Activated T-cell treated with anti-CD3 and anti-CD28 coated beads, Interleukin-2, amount 50 U/mL, for 1 hour (primary cell): ENCODE results near the gene KCNC3.

Source experiments
- DNase-seq: peaks from one replicate; pipeline ENCODE4 v3.0.0-alpha.2; 2020

KCNC3 gene

GRCh38 chr19:50309396-50310125 is 19.6 kb downstream of the KCNC3 start:
- no peak for DNase-seq

GRCh38 chr19:50308991-50309390 is 20.2 kb downstream of the KCNC3 start:
- no peak for DNase-seq

- no peak for DNase-seq
Measured at GRCh38 chr19:50303558-50303957, 25.6 kb downstream of the KCNC3 start.

DNA sequence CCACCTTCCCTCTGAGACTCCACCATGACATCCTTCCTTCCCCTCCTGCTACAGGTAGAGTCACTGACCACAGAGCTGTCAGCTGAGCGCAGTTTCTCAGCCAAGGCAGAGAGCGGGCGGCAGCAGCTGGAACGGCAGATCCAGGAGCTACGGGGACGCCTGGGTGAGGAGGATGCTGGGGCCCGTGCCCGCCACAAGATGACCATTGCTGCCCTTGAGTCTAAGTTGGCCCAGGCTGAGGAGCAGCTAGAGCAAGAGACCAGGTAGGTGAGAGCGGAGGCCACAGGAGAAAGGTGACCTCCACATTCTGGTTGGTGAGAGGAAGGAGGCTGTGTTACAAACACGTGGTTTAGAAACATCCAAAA is 27.6 kb downstream of the KCNC3 start:
- no peak for DNase-seq

DNA sequence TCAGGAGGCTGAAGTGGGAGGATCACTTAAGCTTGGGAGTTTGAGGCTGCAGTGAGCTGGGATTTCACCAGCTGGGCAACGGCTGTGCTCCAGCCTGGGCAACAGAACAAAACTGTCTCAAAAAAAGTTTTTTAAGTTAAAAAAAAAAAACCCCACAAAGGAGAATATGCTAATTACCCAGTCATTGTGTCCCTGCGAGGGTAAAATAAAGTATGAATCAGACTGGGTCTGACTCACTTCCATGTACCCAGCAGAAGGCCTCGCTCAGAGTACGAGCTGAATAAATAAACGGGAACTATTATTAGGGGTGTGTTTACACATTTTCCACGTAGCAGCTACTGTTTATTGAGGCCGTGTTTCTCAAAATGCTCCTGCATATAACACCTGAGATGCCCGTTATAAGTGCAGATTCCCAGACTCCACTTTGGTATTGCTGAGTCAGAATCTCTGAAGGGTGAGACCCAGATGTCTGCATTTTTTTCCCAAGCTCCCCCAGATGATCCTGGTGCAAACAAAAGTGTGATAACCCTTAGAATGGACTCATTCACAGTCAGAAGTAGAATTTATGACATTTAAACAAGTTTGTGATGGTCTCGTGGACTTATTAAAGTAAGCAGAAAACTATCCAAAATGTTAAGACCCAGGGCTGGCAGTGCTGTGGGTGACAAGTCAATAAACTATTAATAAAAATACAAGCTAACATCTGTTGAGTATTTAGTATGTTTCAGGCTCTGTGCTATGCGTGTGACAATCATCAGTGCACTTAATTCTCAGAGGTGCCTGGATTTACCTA is 28.2 kb downstream of the KCNC3 start:
- no peak for DNase-seq

GRCh38 chr19:50300051-50300450 is 29.1 kb downstream of the KCNC3 start:
- no peak for DNase-seq

GRCh38 chr19:50293263-50294004 is 35.7 kb downstream of the KCNC3 start:
- DNase-seq, result no peak

DNA sequence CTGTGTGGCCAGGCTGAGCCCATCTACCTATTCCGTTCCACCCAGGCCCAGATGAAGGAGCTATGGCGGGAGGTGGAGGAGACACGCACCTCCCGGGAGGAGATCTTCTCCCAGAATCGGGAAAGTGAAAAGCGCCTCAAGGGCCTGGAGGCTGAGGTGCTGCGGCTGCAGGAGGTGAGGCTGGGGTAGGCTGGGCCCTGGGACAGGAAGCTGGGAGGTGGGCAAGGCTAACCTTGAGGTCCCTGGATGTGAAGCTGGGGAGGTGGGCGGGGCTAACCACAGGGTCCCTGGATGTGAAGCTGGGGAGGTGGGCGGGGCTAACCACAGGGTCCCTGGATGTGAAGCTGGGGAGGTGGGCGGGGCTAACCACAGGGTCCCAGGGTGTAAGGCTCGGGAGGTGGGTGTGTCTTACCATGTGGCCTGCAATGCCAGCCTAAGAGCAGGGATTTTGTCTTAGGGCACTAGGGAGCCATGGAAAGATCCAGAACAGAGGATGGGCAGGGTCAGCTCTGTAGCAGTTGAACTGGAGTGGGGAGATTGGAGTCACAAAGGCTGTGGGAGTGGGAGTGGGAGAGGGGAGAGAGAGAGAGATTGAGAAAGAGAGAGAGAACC is 36.9 kb downstream of the KCNC3 start:
- no peak for DNase-seq

DNA sequence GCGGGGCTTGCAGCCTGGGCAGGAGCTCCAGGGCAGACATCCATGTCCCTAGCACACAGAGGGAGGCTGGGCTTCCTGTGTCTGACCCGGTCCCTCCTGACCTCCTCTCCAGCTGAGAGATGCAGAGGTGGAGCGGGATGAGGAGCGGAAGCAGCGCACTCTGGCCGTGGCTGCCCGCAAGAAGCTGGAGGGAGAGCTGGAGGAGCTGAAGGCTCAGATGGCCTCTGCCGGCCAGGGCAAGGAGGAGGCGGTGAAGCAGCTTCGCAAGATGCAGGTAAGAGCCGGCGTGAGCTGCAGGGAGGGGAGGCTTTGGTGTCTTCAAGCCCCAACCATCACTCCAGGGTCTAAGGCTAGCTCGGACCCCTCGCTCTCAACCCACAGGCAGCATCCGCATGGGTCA is 38.4 kb downstream of the KCNC3 start:
- no peak for DNase-seq

DNA sequence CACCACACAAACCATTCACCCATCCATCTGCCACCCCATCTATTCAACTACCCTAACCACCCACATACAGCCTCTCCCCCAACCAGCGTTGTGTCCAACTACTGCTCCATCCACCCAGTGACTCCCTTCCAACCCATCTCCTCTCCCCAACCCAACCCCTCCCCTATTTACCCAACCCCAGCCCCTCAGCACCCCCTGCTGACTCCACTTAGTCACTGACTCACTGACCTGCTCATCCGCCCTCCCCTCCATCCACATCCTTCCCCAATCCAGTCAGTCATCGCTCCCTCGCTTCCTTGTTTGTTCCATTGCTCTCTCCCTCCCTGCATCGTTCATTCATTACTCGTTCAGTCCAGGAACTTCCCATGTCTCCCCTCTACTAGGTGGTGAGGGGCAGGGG is 39.2 kb downstream of the KCNC3 start:
- no peak for DNase-seq

DNA sequence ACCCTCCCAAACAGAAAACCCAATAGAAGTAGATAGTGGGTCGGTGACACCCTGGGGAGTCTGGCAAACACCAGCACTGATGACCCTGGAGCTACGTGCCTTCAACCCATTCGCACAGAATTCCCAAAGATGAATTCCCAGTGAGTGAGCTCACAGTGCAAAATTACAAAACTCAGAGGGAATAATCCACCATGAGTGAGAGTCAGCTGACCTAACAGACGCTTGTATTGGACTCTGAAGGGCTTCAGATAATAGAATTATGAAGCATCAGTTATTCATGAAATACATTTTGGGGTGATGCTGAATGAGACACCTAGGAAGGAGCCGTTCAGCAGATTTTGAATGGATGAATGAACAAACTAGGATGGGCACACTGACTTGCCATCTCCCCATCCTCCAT is 40.2 kb downstream of the KCNC3 start:
- no peak for DNase-seq

DNA sequence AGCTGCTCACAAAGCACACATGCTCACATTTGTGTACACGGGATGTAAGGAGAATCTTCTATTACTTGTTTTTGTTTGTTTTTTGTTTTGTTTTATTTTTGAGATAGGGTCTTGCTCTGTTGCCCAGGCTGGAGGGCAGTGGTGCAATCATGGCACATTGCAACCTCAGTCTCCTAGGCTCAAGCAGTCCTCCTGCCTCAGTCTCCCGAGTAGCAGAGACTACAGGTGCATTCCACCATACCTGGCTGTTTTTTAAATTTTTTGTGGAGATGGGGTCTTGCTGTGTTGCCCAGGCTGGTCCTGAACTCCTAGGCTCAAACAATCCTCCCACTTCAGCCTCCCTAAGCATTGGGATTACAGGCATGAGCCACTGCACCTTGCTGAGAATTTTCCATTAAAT is 41.8 kb downstream of the KCNC3 start:
- DNase-seq, result no peak

DNA sequence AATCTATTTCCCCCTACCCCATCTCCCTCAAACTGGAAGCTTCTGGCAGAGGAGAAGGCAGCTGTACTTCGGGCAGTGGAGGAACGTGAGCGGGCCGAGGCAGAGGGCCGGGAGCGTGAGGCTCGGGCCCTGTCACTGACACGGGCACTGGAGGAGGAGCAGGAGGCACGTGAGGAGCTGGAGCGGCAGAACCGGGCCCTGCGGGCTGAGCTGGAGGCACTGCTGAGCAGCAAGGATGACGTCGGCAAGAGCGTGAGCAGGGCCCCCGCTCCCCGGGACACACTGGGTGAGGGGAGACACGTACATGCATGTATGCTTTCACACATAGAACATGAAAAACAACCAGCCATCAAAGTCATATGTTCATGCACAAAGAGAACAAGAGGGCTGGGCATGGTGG is 42.7 kb downstream of the KCNC3 start:
- no peak for DNase-seq

DNA sequence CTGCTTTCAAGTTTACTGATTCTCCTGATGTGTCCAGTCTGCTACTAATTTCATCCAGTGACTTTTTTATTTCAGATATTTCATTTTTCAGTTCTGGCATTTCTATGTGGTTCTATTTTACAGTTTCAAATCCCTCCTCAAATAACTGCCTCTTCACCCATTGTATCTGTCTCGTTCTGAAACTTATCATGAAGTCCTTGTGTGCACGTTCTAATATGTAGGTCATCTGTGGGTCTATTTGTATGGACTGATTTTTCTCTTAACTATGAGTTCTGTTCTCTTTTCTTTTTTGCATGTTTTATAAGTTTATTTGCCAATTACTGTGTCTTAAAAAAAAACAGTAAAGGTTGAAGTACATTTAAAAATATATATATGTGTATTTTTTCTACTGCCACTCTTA is 43.3 kb downstream of the KCNC3 start:
- DNase-seq, result no peak

- no peak for DNase-seq
Measured at GRCh38 chr19:50281491-50281890, 47.7 kb downstream of the KCNC3 start.

DNA sequence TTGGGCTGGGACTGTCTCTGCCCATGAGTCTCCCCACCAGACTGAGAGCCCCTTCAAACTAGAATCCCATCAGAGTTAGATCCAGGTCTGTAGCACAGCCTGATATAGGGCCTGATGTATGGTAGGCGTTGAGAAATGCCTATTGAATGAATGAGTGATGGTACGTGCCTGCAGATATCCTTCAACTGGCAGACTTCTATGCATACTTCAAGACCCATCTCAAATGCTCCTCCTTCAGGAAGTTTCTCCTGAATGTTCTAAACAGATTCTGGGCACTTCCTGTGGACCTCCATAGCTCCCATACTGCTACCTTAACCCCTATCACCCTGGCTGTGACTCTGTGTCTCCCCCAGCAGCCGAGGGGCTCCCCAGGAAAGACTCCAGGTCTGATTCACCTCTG is 48.2 kb downstream of the KCNC3 start:
- DNase-seq, result no peak

- no peak for DNase-seq
Measured at GRCh38 chr19:50280074-50280473, 49.1 kb downstream of the KCNC3 start.

DNA sequence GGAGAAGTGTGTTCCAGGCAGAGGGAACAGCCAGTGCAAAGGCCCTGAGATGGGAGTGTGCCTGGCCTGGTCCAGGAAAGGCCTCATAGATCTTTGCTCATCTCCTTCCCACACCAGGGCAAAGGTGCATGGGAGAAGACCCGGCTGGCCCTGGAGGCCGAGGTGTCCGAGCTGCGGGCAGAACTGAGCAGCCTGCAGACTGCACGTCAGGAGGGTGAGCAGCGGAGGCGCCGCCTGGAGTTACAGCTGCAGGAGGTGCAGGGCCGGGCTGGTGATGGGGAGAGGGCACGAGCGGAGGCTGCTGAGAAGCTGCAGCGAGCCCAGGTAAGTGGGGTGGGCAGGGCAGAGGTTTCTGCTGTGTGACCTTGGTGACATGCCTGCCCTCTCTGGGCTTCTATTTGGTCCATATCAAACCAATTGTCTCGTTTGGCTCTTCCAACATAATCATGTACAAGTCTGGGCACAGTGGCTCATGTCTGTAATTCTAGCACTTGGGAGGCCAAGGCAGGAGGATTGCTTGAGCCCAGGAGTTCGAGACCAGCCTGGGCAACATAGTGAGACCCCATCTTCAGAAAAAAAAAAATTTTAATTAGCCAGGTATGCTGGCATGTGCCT is 51.1 kb downstream of the KCNC3 start:
- DNase-seq, result no peak

- no peak for DNase-seq
Measured at GRCh38 chr19:50276370-50277063, 52.7 kb downstream of the KCNC3 start.

GRCh38 chr19:50275577-50276368 is 53.4 kb downstream of the KCNC3 start:
- no peak for DNase-seq

DNA sequence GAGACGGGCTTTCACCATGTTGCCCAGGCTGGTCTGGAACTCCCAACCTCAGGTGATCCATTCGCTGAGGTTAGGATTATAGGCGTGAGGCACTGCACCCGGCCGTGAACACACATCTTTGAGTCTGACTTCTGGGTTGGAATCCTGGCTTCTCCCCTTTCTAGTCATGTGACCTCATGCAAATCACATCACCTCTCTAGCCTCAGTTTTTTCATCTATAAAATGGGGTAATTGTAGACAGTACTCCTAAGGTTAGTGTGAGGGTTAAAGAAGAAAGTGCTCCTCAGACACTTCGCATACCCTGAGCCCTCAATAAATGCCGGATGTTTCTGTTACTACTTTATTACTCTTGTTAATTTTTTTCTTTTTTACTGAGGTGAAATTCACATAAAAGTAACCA is 55.4 kb downstream of the KCNC3 start:
- DNase-seq, result no peak
